Measurements from ENCODE around the gene PPFIBP1.
A peak's percentile ranks its signal among the peaks of the same experiment; 100 is the strongest.

Gene PPFIBP1

GRCh38 chr12:27616356-27617142 is 92.5 kb downstream of the PPFIBP1 start:
- peak overlapping the region; percentile 9 for H3K27ac ChIP-seq
- no peaks in the 10 kb centered on the region for H3K4me1 ChIP-seq
- H3K4me3 ChIP-seq (ENCODE audit: low read depth, low read length) = no peak overlapping the region
- H3K4me2 ChIP-seq (ENCODE audit: low read length) = no peak overlapping the region
- H3K9me3 ChIP-seq (ENCODE audit: control insufficient read depth, low read length) = no peaks in the 10 kb centered on the region
- no peaks in the 10 kb centered on the region for H3K36me3 ChIP-seq (ENCODE audit: control insufficient read depth, insufficient read depth, low read length)
- H3K27me3 ChIP-seq (ENCODE audit: control insufficient read depth, insufficient read depth, low read length) = no peaks in the 10 kb centered on the region
- TF ChIP-seq, protein P1, sequence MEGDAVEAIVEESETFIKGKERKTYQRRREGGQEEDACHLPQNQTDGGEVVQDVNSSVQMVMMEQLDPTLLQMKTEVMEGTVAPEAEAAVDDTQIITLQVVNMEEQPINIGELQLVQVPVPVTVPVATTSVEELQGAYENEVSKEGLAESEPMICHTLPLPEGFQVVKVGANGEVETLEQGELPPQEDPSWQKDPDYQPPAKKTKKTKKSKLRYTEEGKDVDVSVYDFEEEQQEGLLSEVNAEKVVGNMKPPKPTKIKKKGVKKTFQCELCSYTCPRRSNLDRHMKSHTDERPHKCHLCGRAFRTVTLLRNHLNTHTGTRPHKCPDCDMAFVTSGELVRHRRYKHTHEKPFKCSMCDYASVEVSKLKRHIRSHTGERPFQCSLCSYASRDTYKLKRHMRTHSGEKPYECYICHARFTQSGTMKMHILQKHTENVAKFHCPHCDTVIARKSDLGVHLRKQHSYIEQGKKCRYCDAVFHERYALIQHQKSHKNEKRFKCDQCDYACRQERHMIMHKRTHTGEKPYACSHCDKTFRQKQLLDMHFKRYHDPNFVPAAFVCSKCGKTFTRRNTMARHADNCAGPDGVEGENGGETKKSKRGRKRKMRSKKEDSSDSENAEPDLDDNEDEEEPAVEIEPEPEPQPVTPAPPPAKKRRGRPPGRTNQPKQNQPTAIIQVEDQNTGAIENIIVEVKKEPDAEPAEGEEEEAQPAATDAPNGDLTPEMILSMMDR (IDR thresholded peaks at IDR 0.05) = no peak
- no peak overlapping the region for H3K9ac ChIP-seq
- H2AFZ ChIP-seq = no peak overlapping the region
- no peaks in the 10 kb centered on the region for H3K79me2 ChIP-seq

- TF ChIP-seq, protein P1 (IDR thresholded peaks at IDR 0.05) = no peak
- Histone ChIP-seq H3K27ac (no peak overlapping the region), H3K9me3 (ENCODE audit: control insufficient read depth, low read length) (no peaks in the 10 kb centered on the region)
These were observed 94.8 kb downstream of the PPFIBP1 start for GRCh38 chr12:27618836-27619235.

GRCh38 chr12:27619308-27619707 is 95.3 kb downstream of the PPFIBP1 start:
- H3K27me3 ChIP-seq (ENCODE audit: control insufficient read depth, insufficient read depth, low read length) = no peaks in the 10 kb centered on the region
- peaks cover 7% of the 10 kb centered on the region for H3K4me1 ChIP-seq
- peaks cover 2% of the 10 kb centered on the region for H3K79me2 ChIP-seq
- H3K4me2 ChIP-seq (ENCODE audit: low read length) = no peak overlapping the region
- H3K9ac ChIP-seq = no peak overlapping the region
- no peak overlapping the region for H3K4me3 ChIP-seq (ENCODE audit: low read depth, low read length)
- no peak overlapping the region for H3K27ac ChIP-seq
- H2AFZ ChIP-seq = no peak overlapping the region
- H3K36me3 ChIP-seq (ENCODE audit: control insufficient read depth, insufficient read depth, low read length) = no peaks in the 10 kb centered on the region
- no peaks in the 10 kb centered on the region for H3K9me3 ChIP-seq (ENCODE audit: control insufficient read depth, low read length)
- TF ChIP-seq, protein P1 (IDR thresholded peaks at IDR 0.05) = no peak

More at GRCh38 chr12:27618836-27619235, 94.8 kb downstream of the PPFIBP1 start:
- no peak overlapping the region for H3K4me3 ChIP-seq (ENCODE audit: low read depth, low read length)
- H3K9ac ChIP-seq = no peak overlapping the region
- peaks cover 4% of the 10 kb centered on the region for H3K4me1 ChIP-seq
- no peaks in the 10 kb centered on the region for H3K27me3 ChIP-seq (ENCODE audit: control insufficient read depth, insufficient read depth, low read length)
- H3K79me2 ChIP-seq = peaks cover 2% of the 10 kb centered on the region
- H3K36me3 ChIP-seq (ENCODE audit: control insufficient read depth, insufficient read depth, low read length) = no peaks in the 10 kb centered on the region
- H3K4me2 ChIP-seq (ENCODE audit: low read length) = no peak overlapping the region
- H2AFZ ChIP-seq = no peak overlapping the region

GRCh38 chr12:27620121-27620520 is 96.1 kb downstream of the PPFIBP1 start:
- no peaks in the 10 kb centered on the region for H3K27me3 ChIP-seq (ENCODE audit: control insufficient read depth, insufficient read depth, low read length)
- H3K4me1 ChIP-seq = peaks cover 9% of the 10 kb centered on the region
- peaks cover 2% of the 10 kb centered on the region for H3K79me2 ChIP-seq
- H3K9ac ChIP-seq = no peak overlapping the region
- H3K4me3 ChIP-seq (ENCODE audit: low read depth, low read length) = no peak overlapping the region
- no peak overlapping the region for H3K4me2 ChIP-seq (ENCODE audit: low read length)
- H2AFZ ChIP-seq = no peak overlapping the region
- H3K9me3 ChIP-seq (ENCODE audit: control insufficient read depth, low read length) = no peaks in the 10 kb centered on the region
- H3K36me3 ChIP-seq (ENCODE audit: control insufficient read depth, insufficient read depth, low read length) = no peaks in the 10 kb centered on the region
- H3K27ac ChIP-seq = no peak overlapping the region
- TF ChIP-seq, protein P1 (IDR thresholded peaks at IDR 0.05) = no peak
